HG03521 (cell line): ENCODE results near the gene BTNL3.
"Not testable (repeated sequence)": the region's sequence is repeated elsewhere in the genome, so short reads cannot be mapped to it uniquely, and the experiment has no call there.

Experiments
- ATAC-seq: cut with Tn5 transposase; IDR thresholded peaks from one replicate; pipeline ENCODE4 v1.9.1; 2021; ENCODE audit warnings: mild to moderate bottlenecking, moderate library complexity; ENCODE audit not compliant: unreplicated experiment

The BTNL3 gene

GRCh38 chr5:180988592-180988991 lies at the start of gene BTNL3:
TSS of gene BTNL3 (plus strand) at chr5:180988846. CDS start at chr5:180989029, 183 bp downstream.
- ATAC-seq = no peak

DNA sequence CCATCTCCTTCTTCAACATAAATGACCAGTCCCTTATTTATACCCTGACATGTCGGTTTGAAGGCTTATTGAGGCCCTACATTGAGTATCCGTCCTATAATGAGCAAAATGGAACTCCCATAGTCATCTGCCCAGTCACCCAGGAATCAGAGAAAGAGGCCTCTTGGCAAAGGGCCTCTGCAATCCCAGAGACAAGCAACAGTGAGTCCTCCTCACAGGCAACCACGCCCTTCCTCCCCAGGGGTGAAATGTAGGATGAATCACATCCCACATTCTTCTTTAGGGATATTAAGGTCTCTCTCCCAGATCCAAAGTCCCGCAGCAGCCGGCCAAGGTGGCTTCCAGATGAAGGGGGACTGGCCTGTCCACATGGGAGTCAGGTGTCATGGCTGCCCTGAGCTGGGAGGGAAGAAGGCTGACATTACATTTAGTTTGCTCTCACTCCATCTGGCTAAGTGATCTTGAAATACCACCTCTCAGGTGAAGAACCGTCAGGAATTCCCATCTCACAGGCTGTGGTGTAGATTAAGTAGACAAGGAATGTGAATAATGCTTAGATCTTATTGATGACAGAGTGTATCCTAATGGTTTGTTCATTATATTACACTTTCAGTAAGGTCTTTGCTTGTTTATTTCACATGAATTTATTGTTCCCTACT lies 38.2 kb upstream of the BTNL3 start:
- no peak for ATAC-seq

DNA sequence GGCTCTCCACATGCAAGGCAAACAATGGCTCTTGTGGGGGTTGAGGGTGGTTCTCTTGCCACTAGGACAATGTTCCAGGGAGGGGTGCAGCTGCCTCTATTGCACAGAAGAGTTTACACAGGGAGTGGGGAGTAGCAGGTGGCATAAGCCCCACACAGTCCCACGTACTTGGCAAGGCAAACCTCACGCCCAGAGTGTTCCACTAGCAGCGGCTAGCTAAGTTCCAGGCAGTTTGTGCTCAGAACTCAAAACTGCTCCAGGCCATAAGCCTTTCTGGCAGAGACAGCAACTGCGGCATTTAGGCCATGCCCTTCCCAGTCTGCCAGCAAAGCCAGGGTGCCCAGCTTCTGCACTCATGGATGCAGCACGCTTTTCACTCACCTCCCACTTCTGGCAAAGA lies 29.0 kb upstream of the BTNL3 start:
- no peak for ATAC-seq

- no peak for ATAC-seq
These were observed 28.4 kb upstream of the BTNL3 start for GRCh38 chr5:180960209-180960608.

GRCh38 chr5:180969406-180969805 lies 19.2 kb upstream of the BTNL3 start:
- ATAC-seq = no peak

DNA sequence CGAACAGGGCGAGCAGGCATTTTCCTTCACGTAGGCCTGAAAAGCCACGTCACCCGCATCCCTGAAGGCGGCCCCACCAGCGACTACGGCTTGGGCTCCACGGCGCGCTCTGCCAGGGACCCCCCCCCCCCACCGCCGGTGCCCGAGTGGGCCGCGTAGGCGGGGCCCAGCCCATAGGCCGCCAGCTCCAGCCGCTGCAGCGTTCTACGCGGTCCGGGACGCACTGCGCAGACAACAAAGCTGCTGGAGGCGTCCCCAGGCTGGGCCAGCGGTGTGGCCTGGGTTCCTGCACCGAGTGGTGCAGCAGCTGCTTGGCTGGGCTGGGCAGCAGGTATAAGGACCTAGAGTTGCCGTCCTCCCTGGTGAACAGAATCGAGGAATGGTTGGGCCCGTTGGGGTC lies 18.3 kb upstream of the BTNL3 start:
- ATAC-seq = no peak

GRCh38 chr5:180970875-180971274 lies 17.8 kb upstream of the BTNL3 start:
- no peak for ATAC-seq

GRCh38 chr5:180974612-180975315 lies 13.9 kb upstream of the BTNL3 start:
- no peak for ATAC-seq

DNA sequence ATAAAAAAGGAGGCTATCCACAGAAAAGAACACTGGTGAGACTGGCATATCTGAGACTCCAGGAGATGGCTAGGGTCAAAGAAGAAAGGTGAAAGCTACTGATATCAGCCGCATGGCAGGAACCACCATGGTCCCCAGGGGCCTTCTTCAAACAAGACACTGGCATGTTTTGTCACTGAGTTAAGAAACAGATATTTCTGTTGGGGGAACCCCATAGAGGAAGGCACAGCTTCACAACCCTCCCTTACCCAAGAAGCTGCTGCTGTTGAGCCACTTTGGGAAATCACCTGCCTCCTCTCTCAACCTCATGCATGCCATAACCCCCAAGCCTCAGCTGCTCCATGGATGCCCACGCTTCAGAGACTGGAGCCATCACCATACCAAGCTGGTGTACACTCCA lies 13.3 kb upstream of the BTNL3 start:
- no peak for ATAC-seq

- ATAC-seq = no peak
These were observed 12.1 kb upstream of the BTNL3 start for GRCh38 chr5:180976518-180976917.

DNA sequence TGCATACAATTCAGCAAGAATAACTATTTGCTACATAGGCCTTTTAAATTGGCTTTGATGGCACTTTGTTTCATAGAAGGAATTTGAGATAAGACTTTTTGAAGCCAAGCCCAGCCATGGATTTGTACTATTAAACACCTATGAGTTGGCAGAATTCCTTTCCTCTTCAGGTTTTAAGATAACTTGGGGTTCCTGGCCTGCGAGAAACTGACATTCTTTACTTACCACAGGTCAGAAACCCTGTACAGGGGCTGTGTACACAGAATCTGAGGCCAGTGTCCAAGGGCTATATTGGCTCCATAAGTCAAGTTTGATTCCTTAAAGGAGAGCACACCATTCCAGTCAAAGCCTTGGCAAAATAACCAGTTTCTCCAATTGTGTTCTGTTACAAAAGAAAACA lies 10.8 kb upstream of the BTNL3 start:
- ATAC-seq = no peak

GRCh38 chr5:180982008-180982741 lies 6.5 kb upstream of the BTNL3 start:
- ATAC-seq = no peak

DNA sequence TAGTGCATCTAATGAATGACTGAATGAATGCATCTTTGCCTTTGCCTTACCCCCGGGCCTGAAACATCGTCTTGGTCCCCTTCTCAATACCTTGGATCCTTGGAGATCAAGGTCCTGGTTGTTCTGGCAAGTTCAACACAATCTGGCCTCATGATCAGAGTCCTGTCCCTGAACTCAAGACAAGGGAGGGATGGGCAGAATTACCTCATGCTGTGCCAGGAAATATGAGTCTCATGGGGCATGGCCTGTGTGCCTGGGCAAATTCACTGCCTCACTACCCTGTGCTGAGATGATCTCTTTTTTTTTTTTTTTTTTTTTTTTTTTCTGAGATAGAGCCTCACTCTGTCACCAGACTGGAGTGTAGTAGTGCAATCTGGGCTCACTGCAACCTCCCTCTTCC lies 630 bp upstream of the BTNL3 start:
- no peak for ATAC-seq

- no peak for ATAC-seq
These were observed 1.6 kb downstream of the BTNL3 start for GRCh38 chr5:180990086-180990881.

- no peak for ATAC-seq
These were observed 2.2 kb downstream of the BTNL3 start for GRCh38 chr5:180990882-180991242.

GRCh38 chr5:181001947-181002346 lies 13.3 kb downstream of the BTNL3 start:
- no peak for ATAC-seq

- ATAC-seq = no peak
These were observed 17.1 kb downstream of the BTNL3 start for GRCh38 chr5:181005791-181006190.

DNA sequence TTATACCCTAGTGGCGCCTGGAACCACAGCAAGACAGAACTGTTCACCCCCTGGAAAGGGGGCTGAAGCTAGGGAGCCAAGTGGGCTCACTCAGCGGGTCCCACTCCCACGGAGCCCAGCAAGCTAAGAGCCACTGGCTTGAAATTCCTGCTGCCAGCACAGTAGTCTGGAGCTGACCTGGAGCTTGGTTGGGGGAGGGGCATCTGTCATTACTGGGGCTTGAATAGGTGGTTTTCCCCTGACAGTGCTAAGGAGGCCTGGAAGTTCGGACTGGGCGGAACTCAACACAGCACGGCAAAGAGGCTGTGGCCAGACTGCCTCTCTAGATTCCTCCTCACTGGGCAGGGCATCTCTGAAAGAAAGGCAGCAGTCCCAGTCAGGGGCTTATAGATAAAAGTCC lies 19.5 kb downstream of the BTNL3 start:
- no peak for ATAC-seq

DNA sequence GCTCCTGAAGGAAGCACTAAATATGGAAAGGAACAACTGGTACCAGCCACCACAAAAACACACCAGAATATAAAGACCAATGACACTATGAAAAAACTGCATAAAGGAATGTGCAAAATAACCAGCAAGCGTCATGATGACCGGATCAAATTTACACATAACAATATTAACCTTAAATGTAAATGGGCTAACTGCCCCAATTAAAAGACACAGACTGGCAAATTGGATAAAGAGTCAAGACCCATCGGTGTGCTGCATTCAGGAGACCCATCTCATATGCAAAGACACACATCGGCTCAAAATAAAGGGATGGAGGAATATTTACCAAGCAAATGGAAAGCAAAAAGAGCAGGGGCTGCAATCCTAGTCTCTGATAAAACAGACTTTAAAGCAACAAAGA lies 21.4 kb downstream of the BTNL3 start:
- not testable (repeated sequence) for ATAC-seq

DNA sequence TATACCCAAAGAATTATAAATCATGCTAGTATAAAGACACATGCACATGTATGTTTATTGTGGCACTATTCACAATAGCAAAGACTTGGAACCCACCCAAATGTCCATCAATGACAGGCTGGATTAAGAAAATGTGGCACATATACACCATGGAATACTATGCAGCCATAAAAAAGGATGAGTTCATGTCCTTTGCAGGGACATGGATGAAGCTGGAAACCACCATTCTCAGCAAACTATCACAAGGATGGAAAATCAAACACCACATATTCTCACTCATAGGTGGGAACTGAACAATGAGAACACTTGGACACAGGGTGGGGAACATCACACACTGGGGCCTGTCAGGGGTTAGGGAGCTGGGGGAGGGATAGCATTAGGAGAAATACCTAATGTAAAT lies 26.0 kb downstream of the BTNL3 start:
- not testable (repeated sequence) for ATAC-seq

- not testable (repeated sequence) for ATAC-seq
These were observed 28.8 kb downstream of the BTNL3 start for GRCh38 chr5:181017448-181017847.
